ENCODE data around the gene GPN2.

GRCh38 chr1:26858160-26858559 lies 31.9 kb downstream of the GPN2 start:
- TF ChIP-seq PAX5 (IDR thresholded peaks at IDR 0.05; ENCODE audit: insufficient read depth, low read length, severe bottlenecking) (no peak), POLR2A (IDR thresholded peaks at IDR 0.05; ENCODE audit: low read depth, low read length) (no peak), POLR2AphosphoS5 (IDR thresholded peaks at IDR 0.05; ENCODE audit: low read depth, low read length) (no peak)

Measured in GM12891 (cell line).